ENCODE measurements around the gene ALG14. TPM values are rescaled to one million over a fixed set of nuclear protein-coding genes. Genes with fewer than 3 reads are reported as not detected.
A peak's percentile ranks its signal among the peaks of the same experiment; 100 is the strongest.

The ALG14 gene
- total RNA-seq, 4 donors from 2014 or later = 1.5 to 4.6 (median 3.2) TPM

DNA sequence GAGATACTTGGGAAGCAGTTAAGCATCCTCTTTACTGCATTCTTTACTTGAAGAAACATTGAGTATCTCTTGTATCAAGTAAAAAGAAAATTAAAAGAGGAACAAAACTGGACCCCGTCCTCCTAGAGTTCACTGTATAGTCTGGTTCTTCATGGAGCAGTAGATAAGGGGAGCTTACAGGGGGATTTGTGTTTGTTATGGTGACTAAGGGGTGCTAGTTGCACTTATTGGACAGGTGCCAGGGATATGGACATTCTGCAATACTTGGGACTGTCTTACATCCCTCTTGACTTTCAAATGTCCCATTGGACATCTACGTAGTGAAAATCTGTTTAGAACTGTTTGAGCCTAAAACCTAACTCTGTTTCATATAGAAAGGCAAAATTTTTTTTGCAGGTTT, 67.2 kb downstream of the ALG14 start:
- no peak for TF ChIP-seq POLR2A (IDR thresholded peaks at IDR 0.05)
- TF ChIP-seq, protein P1, sequence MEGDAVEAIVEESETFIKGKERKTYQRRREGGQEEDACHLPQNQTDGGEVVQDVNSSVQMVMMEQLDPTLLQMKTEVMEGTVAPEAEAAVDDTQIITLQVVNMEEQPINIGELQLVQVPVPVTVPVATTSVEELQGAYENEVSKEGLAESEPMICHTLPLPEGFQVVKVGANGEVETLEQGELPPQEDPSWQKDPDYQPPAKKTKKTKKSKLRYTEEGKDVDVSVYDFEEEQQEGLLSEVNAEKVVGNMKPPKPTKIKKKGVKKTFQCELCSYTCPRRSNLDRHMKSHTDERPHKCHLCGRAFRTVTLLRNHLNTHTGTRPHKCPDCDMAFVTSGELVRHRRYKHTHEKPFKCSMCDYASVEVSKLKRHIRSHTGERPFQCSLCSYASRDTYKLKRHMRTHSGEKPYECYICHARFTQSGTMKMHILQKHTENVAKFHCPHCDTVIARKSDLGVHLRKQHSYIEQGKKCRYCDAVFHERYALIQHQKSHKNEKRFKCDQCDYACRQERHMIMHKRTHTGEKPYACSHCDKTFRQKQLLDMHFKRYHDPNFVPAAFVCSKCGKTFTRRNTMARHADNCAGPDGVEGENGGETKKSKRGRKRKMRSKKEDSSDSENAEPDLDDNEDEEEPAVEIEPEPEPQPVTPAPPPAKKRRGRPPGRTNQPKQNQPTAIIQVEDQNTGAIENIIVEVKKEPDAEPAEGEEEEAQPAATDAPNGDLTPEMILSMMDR (IDR thresholded peaks at IDR 0.05) = no peak
- 70 to 90% methylated on average over 2 of the region's 2 CpGs for WGBS, 2 donors
- DNase-seq = no peak
- H3K4me1 ChIP-seq = peaks cover 16 to 27% of the 10 kb centered on the region in 2 donors
- no peak overlapping the region for H3K27ac ChIP-seq
- H3K36me3 ChIP-seq = no peaks in the 10 kb centered on the region
- intact Hi-C loops (cut with DNase I) = no loop called here
- H3K9me3 ChIP-seq = no peaks in the 10 kb centered on the region
- no peak overlapping the region for H3K4me3 ChIP-seq (replicated peaks in 1 of 3)
- no peaks in the 10 kb centered on the region for H3K27me3 ChIP-seq

DNA sequence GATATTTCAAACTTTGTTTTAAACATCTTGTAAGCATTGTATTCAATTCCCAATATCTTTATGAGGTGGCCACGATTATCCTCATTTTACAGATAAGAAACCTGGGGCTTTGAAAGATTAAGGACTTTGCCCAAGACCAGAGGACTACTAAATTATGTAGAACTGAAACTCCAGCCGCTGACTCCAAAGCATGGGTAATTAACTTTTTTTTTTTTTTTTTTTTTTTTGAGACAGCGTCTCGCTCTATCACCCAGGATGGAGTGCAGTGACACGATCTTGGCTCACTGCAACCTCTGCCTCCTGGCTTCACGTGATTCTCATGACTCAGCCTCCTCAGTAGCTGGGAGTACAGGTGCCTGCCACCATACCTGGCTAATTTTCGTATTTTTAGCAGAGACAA, 68.7 kb downstream of the ALG14 start:
- no peak overlapping the region for H3K27ac ChIP-seq
- no peak for DNase-seq
- TF ChIP-seq, protein P1 (IDR thresholded peaks at IDR 0.05) = no peak
- no peak for TF ChIP-seq POLR2A (IDR thresholded peaks at IDR 0.05)
- H3K4me1 ChIP-seq = peaks cover 16 to 27% of the 10 kb centered on the region in 2 donors
- 92 to 94% methylated on average over 7 of the region's 7 CpGs for WGBS, 2 donors
- no peaks in the 10 kb centered on the region for H3K9me3 ChIP-seq
- H3K27me3 ChIP-seq = no peaks in the 10 kb centered on the region
- intact Hi-C loops (cut with DNase I) = no loop called here
- H3K36me3 ChIP-seq = no peaks in the 10 kb centered on the region
- no peak overlapping the region for H3K4me3 ChIP-seq (replicated peaks in 1 of 3)

DNA sequence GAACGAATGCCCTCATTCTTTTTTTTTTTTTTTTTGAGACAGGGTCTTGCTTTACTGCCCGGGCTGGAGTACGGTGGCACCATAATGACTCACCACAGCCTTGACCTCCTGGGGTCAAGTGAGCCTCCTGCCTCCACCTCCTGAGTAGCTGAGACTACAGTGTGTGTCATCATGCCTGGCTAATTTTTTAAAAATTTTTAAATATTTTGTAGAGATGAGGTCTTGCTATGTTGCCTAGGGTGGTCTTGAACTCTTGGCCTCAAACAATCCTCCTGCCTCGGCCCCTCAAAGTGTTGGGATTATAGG, 69.4 kb downstream of the ALG14 start:
- Histone ChIP-seq H3K27me3 (no peaks in the 10 kb centered on the region), H3K36me3 (no peaks in the 10 kb centered on the region), H3K27ac (peak overlapping the region in 2 of 3 donors; percentile 70), H3K9me3 (no peaks in the 10 kb centered on the region), H3K4me3 (replicated peaks in 1 of 3) (no peak overlapping the region), H3K4me1 (peaks cover 16 to 27% of the 10 kb centered on the region in 2 donors)
- DNase-seq = peak; percentile 21 to 22
- 62 to 74% methylated on average over 4 of the region's 4 CpGs for WGBS, 2 donors
- TF ChIP-seq, protein P1 (IDR thresholded peaks at IDR 0.05) = no peak
- no peak for TF ChIP-seq POLR2A (IDR thresholded peaks at IDR 0.05)
- intact Hi-C loops (cut with DNase I) = no loop called here

DNA sequence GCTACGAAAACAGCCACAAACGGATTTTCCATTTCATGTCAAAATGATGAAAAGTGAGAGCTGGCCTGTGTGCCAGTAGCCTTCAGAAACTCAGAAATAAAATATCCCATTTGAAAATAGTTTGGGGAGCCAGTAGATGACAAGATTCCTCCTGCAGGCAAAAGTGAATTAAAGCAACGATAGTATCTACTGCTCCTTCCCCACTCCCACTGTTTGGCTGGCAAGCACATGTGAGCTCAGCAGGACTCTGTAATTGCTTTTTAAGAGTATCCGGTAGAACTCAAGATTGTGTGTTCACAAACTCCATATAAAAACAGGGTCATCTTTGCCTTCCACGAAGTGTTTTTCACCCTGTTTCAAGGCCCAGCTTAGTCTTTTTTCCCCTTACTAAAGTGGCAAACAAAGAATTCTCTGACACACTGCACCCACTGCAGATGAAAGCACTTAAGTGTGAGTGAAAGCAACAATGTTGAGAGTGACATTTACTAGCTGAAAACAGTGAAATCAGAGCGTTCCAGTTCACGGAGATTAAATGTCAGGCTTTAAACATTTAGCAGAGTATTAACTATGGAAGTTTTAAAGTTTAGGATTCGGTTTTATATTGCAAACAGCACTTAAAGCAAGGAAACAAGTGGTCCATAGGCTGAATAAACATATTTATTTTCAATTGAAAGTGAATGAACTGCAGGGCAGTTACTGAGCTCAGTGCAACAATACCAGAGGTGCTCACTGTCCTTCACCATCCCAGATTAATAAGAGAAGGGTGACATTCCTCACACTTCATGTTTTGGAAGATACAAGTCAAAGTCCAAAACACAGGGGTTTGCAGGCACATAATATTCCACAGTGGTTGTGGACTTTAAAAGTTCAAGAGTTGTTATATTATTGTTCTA, 70.0 kb downstream of the ALG14 start:
- TF ChIP-seq POLR2A (IDR thresholded peaks at IDR 0.05) = no peak
- TF ChIP-seq, protein P1 (IDR thresholded peaks at IDR 0.05) = no peak
- H3K4me1 ChIP-seq = peaks cover 16 to 24% of the 10 kb centered on the region in 2 donors
- intact Hi-C loops (cut with DNase I) = no loop called here
- H3K4me3 ChIP-seq (replicated peaks in 1 of 3) = no peak overlapping the region
- WGBS, 2 donors = 25% methylated on average over 8 of the region's 8 CpGs
- no peaks in the 10 kb centered on the region for H3K9me3 ChIP-seq
- H3K27ac ChIP-seq = peak overlapping the region; percentile 56 to 70 (median 70)
- H3K27me3 ChIP-seq = no peaks in the 10 kb centered on the region
- peak; percentile 43 to 56 for DNase-seq
- H3K36me3 ChIP-seq = no peaks in the 10 kb centered on the region

DNA sequence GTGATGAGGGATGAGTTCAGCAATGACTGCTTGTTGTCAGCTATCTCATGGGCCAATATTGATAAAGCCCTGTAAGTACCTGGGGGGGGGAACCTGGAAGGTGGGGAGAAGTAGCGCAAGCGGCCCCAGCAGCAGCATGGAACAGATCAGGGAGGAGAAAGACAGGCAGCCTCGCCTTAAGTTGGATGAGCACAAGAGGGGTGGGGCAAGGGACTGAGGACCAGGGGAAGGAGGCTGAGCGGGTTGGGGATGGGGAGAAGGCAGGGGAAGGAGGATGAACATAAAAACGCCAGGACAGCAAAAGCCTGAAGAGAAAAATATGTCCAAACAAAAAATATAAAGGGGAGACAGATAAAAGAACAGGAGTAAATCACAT, 70.6 kb downstream of the ALG14 start:
- H3K9me3 ChIP-seq = no peaks in the 10 kb centered on the region
- H3K36me3 ChIP-seq = no peaks in the 10 kb centered on the region
- intact Hi-C loops (cut with DNase I) = no loop called here
- peaks cover 16 to 20% of the 10 kb centered on the region in 2 donors for H3K4me1 ChIP-seq
- WGBS, 2 donors = 67 to 74% methylated on average over 5 of the region's 5 CpGs
- H3K27ac ChIP-seq = peak overlapping the region; percentile 56 to 70 (median 70)
- TF ChIP-seq, protein P1 (IDR thresholded peaks at IDR 0.05) = no peak
- TF ChIP-seq POLR2A (IDR thresholded peaks at IDR 0.05) = no peak
- no peak for DNase-seq
- no peak overlapping the region for H3K4me3 ChIP-seq (replicated peaks in 1 of 3)
- no peaks in the 10 kb centered on the region for H3K27me3 ChIP-seq

Data from thyroid gland (tissue), 4 donors.